Kidney (tissue), 14 donors: Measurements from ENCODE around the gene CALHM4. TPM values are rescaled to one million over a fixed set of nuclear protein-coding genes. Genes with fewer than 3 reads are reported as not detected.

Source experiments
- DNase-seq, 5 donors: peaks; one replicate each; pipeline ENCODE4 v3.0.0-alpha.2; 2013 to 2020
- FAIRE-seq: peaks from 2 replicates; lab custom pipeline; 2012; peaks lifted over from hg19 to GRCh38; lab: Jason Lieb, UNC
- H3K27ac ChIP-seq, 2 donors: one replicate each; pipeline ENCODE4 v1.7.0; 2013; ENCODE audit warnings: low read depth in 2 of 2, low read length in 2 of 2, inconsistent platforms in 1 of 2
- H3K27me3 ChIP-seq: one replicate; pipeline ENCODE4 v1.7.1; 2013; ENCODE audit warnings: low read length, inconsistent platforms; ENCODE audit not compliant: control insufficient read depth, insufficient read depth
- H3K36me3 ChIP-seq, 3 donors: one replicate each; pipeline versions ENCODE4 v1.7.0 to v1.7.1; 2013; ENCODE audit warnings: low read length in 3 of 3, control low read depth in 1 of 3, inconsistent platforms in 1 of 3; ENCODE audit not compliant: insufficient read depth in 3 of 3, control insufficient read depth in 2 of 3
- H3K4me1 ChIP-seq, 3 donors: one replicate each; pipeline versions ENCODE4 v1.7.0 to v1.7.1; 2013; ENCODE audit warnings: low read length in 3 of 3, inconsistent platforms in 1 of 3, low read depth in 1 of 3; ENCODE audit not compliant: control insufficient read depth in 2 of 3, insufficient read depth in 2 of 3
- H3K4me3 ChIP-seq, 3 donors: one replicate each; pipeline versions ENCODE4 v1.7.0 to v1.8.1; 2013; ENCODE audit warnings: low read length in 3 of 3, control low read depth in 1 of 3, inconsistent platforms in 1 of 3
- H3K9ac ChIP-seq, 3 donors: one replicate each; pipeline versions ENCODE4 v1.7.0 to v1.7.1; 2013; ENCODE audit warnings: low read length in 3 of 3, control low read depth in 1 of 3, inconsistent platforms in 1 of 3
- H3K9me3 ChIP-seq, 3 donors: one replicate each; pipeline versions ENCODE4 v1.7.0 to v1.7.1; 2013; ENCODE audit warnings: low read length in 3 of 3, control low read depth in 1 of 3, inconsistent platforms in 1 of 3; ENCODE audit not compliant: control insufficient read depth in 2 of 3, insufficient read depth in 1 of 3
- CTCF ChIP-seq: IDR thresholded peaks from 3 replicates; pipeline ENCODE4 v1.5.1; 2012; ENCODE audit warnings: mild to moderate bottlenecking, moderate library complexity, borderline replicate concordance; ENCODE audit not compliant: insufficient read depth; ENCODE audit errors: extremely low read depth
- intact Hi-C: fragments of 100-400 bp; cut with DNase I; formaldehyde crosslinking; loops from one replicate; pipeline ENCODE4 v1.11.1; 2022
- polyA plus RNA-seq: library from polyadenylated mRNA; stranded (reverse); fragments of 350-450 nt; fragmentation: Illumina TruSeq; extraction: RNeasy Lipid Tissue Mini Kit (QIAGEN cat#74804); gene quantifications from one replicate; pipeline ENCODE4 v1.2.3, GENCODE V29; 2014; ENCODE audit warnings: low read depth, low replicate concordance; ENCODE audit not compliant: insufficient read depth
- total RNA-seq: library from RNA; stranded (reverse); fragmentation: NEBNext Ultra II Directional; extraction: Animal tissue kit (Norgen Biotek cat#: 25700); gene quantifications from one replicate; pipeline ENCODE4 v1.2.1, GENCODE V29; 2021
- donor health status: control.
- donor health status: control.
- donor health status: control.
- donor health status: control.
- donor health status: control.
- donor health status: DM: yes; HTN: yes; CAD: no.
- donor health status: Normal renal cell carcinoma (clear cell type).

Gene CALHM4
- total and polyA plus RNA-seq, 2 donors from 2014 or later = 0.60 TPM; not detected in 1

GRCh38 chr6:116513224-116513875 is 40.2 kb upstream of the CALHM4 start:
- peaks cover 0 to 1% (median 0%) of the 10 kb centered on the region in 3 donors for H3K9me3 ChIP-seq
- H3K36me3 ChIP-seq = no peaks in the 10 kb centered on the region
- no peak for TF ChIP-seq CTCF
- intact Hi-C loops = no loop called here
- H3K27me3 ChIP-seq = no peaks in the 10 kb centered on the region
- peak overlapping the region in 1 of 3 donors; percentile 2 for H3K9ac ChIP-seq
- no peak overlapping the region for H3K27ac ChIP-seq
- DNase-seq = no peak
- H3K4me3 ChIP-seq = peak overlapping the region in 2 of 3 donors; percentile 45 to 56
- no peaks in the 10 kb centered on the region for H3K4me1 ChIP-seq
- FAIRE-seq = no peak

- Histone ChIP-seq H3K36me3 (no peaks in the 10 kb centered on the region), H3K4me1 (no peaks in the 10 kb centered on the region), H3K9me3 (peaks cover 0 to 1% (median 0%) of the 10 kb centered on the region in 3 donors), H3K27ac (no peak overlapping the region), H3K9ac (no peak overlapping the region), H3K27me3 (no peaks in the 10 kb centered on the region), H3K4me3 (peak overlapping the region in 1 of 3 donors; percentile 56)
- DNase-seq = no peak
- intact Hi-C loops = no loop called here
- no peak for FAIRE-seq
- TF ChIP-seq CTCF = no peak
These were observed 39.4 kb upstream of the CALHM4 start for GRCh38 chr6:116514111-116514510.

- intact Hi-C loops = no loop called here
- no peaks in the 10 kb centered on the region for H3K27me3 ChIP-seq
- no peak for FAIRE-seq
- no peaks in the 10 kb centered on the region for H3K4me1 ChIP-seq
- TF ChIP-seq CTCF = no peak
- no peak overlapping the region for H3K4me3 ChIP-seq
- no peaks in the 10 kb centered on the region for H3K9me3 ChIP-seq
- H3K27ac ChIP-seq = no peak overlapping the region
- H3K36me3 ChIP-seq = no peaks in the 10 kb centered on the region
- H3K9ac ChIP-seq = no peak overlapping the region
- DNase-seq = no peak
These were observed 38.4 kb upstream of the CALHM4 start for GRCh38 chr6:116515141-116515540.
